ENCODE measurements around the gene GALNT2. TPM values are rescaled to one million over a fixed set of nuclear protein-coding genes. Genes with fewer than 3 reads are reported as not detected.

GALNT2 gene
- total RNA-seq, 1 experiment from 2014 or later, result 36.3 TPM

DNA sequence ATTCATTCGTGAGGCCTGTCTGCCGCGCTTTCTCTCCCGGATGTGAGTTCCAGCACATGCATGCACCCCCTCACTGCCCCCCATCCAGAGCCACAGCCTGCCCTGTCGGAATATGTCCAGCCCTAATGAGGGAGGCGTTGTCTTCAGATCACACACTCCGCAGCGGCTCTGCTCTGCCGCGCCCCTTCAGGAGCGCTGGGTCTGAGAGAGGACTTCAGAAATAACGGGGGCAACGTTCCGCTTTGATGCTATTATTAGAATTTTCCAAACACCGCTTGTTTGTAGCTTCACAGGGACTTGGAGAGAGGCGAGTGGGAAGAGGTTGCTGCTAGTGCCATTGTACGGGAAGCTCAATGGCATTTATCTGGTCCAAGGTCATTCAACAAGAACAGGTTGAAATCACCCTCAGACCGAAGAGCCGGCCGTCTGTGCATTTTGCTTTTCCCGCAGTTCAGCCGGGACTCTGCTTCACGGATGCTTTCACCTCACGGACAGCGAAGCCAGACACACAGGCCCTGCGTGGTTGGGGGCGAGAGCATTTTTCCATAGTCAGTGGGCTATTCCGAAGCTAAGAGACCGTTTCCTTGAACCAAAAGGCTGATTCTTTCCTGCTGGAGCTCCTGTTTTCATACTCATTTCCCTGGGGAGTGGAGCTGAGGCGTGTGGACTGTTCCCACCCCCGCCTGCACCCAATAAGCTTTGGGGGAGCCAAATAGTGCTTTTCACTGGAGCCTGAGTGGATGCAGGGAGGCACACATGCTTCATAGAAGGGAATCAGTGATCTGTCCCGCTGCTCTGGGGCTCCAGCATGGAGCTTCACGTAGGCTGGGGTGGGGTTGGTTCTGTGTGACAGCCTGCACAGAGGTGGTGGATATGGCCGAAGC lies 69.7 kb downstream of the GALNT2 start:
- in situ Hi-C loops (cut with HindIII; ENCODE audit: low pct_unique_long_range_greater_than_20kb, low sequenced_read_pairs), result no loop called here
- no peak for DNase-seq (ENCODE audit: low read depth)

DNA sequence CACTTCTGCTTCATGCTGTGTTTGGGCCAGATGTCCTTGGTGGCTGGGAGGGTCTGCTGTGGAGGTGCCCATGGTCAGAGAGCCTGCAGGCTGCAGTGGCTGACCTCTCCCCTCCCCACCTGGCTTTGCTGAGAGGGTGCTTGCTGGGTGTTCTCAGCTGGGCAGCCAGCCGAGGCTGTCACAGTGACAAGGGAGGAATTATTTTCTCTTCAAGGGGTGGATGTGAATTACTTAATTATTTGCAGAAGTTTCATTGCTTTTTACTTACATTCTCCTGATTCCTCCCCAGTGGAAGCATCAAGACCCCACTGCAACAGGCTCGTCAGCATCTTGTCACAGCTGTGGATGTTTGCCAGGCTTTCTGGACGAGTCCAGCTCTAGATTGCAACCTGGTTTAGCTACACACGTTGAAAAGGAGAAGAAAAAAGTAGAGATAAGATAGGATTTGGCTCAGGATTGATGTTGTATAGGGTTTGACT lies 70.3 kb downstream of the GALNT2 start:
- in situ Hi-C loops (cut with HindIII; ENCODE audit: low pct_unique_long_range_greater_than_20kb, low sequenced_read_pairs), result no loop called here
- no peak for DNase-seq (ENCODE audit: low read depth)

DNA sequence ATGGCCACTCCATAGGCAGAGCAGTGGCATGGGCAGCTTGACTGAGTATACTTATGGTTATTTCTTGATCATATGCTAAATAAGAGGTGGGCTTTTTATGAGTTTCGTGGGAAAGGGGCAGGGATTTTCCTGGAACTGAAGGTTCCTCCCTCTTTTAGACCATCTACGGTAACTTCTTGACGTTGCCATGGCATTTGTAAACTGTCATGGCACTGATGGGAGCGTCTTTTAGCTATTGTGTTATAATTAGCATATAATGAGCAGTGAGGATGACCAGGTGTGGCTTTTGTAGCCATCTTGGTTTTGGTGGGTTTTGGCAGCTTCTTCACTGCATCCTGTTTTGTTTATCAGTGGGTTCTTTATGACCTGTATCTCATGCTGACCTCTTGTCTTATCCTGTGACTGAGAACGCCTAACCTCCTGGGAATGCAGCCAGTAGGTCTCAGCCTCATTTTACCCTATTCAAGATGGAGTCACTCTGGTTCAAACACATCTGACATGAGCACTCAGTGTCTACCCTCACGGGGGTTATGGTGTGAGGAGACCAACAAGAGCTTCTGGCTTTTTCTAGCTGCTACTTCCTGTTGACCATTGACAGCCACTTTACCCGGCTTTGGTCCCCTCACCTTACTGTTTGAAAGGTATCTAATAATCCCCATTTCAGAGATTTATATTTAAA lies 71.7 kb downstream of the GALNT2 start:
- in situ Hi-C loops (cut with HindIII; ENCODE audit: low pct_unique_long_range_greater_than_20kb, low sequenced_read_pairs), result no loop called here
- DNase-seq (ENCODE audit: low read depth), result no peak

DNA sequence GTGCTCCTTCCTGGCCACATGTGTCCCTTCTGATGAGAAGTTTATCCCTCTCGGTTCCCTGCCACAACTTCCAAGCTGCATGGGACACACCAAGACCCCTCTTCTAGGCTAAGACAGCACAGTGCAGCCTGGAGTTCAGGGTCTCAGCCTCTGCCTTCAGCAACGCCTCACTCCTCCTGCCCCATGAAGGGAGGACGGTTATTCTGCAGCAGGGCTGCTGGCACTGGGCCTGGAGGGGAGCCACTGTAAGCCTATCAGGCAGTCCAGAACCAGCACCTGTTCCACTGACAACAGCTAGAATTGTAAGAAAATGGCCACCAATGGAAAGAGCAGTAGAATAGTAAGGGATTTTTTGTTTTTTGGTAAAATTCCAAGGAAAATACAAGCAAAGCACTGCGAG lies 72.3 kb downstream of the GALNT2 start:
- in situ Hi-C loops (cut with HindIII; ENCODE audit: low pct_unique_long_range_greater_than_20kb, low sequenced_read_pairs), result no loop called here
- DNase-seq (ENCODE audit: low read depth), result no peak

DNA sequence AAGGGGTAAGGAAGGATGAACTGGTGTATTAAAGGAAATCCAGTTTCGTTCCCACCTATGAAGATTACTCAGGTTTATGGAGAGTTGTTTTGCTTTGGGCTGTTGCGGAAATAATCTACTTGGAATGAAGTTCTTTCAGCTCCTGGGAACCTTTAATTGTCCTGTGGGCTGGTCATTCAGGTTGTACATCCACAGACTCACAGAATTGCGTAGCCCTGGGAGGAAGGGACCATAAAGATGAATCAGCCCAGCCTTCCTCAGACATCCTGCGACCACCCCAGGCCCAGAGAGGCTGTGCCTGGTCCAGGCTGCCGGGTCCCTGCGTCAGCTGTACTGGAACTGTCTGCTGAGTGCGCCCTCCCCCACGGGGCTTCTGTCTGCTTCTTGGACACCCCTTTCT lies 72.7 kb downstream of the GALNT2 start:
- DNase-seq (ENCODE audit: low read depth), result no peak
- in situ Hi-C loops (cut with HindIII; ENCODE audit: low pct_unique_long_range_greater_than_20kb, low sequenced_read_pairs), result no loop called here

DNA sequence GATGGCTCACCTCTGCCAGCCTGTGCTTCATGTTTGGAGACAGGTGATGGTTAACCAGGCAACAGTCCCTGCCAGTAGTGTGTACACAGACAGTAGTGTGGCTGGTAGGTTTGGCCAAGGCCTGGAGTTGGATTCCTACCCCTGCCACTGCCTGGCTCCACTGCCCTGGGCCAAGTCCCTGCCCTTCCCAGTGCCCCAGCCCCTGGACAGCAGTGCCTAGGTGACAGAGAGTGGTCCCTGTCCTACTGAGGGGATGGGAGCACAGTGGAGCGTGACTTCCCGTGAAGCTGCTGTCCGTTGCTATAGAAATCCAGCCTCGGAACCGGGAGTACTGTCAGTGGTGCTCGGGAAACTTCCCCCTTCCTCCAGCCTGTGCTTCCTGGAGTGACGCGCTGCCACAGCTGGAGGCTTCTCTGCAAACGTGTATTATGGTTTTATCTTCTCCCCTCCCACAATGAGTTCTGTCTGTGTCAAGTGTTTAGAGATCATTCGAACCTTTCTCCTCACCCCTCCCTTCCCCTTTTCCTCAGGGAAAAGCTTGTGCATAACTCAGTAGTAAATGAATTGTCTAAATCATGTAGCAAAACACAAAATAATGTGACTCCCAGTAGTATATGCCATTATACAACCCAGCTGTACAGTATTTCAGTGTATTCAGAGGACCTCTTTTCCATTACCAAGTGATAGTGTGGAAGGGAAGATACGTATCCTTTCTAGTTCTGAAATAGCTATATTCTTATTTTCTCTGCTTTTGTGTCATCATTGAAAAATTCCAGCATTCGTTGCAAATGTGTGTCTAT lies 73.4 kb downstream of the GALNT2 start:
- no peak for DNase-seq (ENCODE audit: low read depth)
- in situ Hi-C loops (cut with HindIII; ENCODE audit: low pct_unique_long_range_greater_than_20kb, low sequenced_read_pairs), result no loop called here

DNA sequence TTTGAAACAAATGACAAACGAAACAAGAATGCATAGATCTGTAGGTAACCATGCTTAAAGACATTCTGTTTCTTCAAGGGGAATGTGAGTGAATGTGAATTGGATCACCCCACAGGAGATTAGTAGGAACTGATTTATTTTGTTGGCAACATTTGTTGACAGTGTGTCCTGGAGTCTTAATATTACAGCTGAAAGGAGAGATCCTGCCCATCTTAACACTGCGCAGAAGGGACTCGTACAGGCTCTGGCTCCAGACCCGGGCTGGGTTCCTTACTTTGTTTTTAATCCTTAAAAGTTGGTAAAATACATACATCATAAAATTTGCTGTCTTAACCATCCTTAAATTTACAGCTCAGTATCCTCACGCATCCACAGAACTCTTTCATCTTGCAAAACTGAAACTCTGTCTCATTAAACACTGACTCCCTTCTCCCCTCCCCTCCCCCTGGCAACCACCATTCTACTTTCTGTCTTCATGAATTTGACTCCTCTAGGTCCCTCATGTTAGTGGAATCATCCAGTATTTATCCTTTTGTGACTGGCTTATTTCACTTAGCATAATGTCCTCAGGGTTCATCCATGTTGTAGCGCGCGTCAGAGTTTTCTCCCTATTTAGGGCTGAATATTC lies 74.1 kb downstream of the GALNT2 start:
- in situ Hi-C loops (cut with HindIII; ENCODE audit: low pct_unique_long_range_greater_than_20kb, low sequenced_read_pairs), result no loop called here
- DNase-seq (ENCODE audit: low read depth), result no peak

DNA sequence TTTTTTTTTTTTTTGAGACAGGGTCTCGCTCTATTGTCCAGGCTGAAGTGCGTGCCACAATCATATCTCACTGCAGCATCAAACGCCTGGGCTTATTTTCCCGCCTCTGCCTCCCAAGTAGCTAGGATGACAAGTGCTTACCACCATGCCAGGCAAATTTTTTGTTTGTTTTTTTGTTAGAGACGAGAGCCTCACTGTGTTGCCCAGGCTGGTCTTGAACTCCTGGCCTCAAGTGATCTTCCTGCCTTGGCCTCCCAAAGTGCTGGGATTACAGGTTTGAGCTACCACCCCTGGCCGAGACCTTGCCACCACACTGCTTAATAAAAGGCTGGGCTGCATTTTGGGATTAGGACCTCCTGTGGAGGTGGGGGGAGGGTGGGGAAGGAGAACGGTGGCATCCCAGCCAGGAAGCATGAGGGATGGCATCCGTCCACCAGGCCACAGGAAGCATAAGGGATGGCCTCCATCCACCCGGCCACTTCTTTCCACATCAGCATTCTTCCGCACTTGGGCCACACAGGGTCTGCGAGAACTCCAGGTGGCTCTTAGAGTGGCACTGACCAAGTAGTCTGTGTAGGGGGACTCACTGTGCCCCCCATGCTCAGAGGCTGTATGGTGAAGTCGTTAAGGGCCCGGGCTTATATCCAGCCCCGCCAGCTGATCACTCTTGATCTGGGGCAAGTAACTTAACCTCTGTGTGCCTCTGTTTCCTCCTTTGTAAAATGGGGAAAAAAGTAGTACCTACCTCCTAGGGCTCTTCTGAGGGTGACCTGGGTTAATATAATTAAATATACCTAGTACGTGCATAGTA lies 75.0 kb downstream of the GALNT2 start:
- in situ Hi-C loops (cut with HindIII; ENCODE audit: low pct_unique_long_range_greater_than_20kb, low sequenced_read_pairs), result no loop called here
- no peak for DNase-seq (ENCODE audit: low read depth)

DNA sequence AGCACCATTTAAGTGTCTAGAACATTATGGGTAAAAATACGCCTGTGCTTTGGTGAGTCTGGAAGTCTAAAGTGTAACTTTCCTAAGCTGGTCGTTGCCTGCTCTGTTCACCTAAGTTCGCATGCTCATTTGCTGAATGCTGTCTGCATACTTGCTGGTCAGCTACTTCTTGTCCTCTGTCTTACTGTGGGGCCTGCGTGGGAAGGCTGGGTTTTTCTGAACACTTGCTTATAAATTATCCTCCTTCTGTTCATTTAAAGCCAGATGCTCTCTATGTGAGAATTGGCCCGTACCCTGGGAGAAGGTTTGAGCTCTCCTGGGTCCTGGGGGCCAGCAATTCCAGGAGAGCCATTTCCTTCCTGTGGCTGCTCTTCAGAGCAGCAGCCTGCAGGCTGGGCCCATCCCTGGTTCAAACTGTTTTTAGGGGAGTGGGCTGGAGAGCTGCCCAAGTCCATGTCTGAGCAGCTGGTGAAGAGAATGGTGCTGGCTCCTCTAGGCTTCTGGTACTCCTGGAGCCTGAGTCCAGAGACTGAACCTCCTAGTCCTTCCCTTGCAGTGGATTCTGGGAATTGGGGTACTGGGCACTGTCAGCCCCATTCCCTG lies 75.7 kb downstream of the GALNT2 start:
- no peak for DNase-seq (ENCODE audit: low read depth)
- in situ Hi-C loops (cut with HindIII; ENCODE audit: low pct_unique_long_range_greater_than_20kb, low sequenced_read_pairs), result no loop called here

DNA sequence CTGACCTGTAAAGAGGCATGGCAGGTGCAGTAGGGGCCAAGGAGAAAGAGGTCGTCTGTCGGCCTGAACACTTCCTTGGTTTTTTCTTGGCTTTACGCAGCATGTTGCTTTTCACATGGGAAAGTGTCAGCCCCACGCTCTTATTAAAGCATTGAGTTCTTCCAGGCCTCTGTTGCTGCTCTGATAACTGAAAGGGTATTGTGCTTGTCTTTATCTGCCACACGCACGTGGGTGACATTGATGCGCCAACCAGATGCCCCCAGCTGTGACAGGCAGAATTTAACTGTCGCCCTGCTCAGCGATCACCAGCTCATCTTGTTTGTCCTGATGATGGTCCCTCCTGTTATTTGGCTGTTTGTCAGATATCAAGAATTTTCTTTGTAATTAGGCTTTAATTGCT lies 76.5 kb downstream of the GALNT2 start:
- in situ Hi-C loops (cut with HindIII; ENCODE audit: low pct_unique_long_range_greater_than_20kb, low sequenced_read_pairs), result no loop called here
- DNase-seq (ENCODE audit: low read depth), result no peak

DNA sequence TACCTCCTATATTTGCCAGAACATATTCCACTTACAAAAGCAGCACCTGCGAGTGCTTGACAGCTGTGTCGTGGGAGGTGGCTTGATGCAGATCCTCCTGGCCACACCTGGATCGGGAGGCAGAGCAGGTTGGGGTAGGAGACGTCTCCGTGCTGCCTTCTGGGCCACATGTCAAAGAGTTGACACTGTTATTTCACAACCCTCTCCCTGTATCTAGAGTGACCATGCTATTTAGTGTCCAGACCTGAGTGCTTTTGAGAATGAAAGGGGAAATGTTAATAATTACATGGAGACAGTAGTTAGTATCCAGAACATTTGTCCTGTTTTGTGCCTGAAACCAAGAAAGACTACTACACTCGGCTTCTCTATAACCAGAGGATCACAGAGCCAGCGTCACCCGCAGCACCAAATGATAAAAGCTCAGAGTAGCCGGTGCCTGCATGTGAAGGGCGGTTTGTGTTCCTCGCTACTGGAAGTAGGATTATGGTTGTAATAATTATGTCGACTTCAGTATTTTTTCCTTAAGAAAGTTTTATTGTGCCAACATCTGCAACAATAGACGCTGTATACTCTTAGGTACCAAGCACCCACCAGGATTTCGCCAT lies 77.1 kb downstream of the GALNT2 start:
- no peak for DNase-seq (ENCODE audit: low read depth)
- in situ Hi-C loops (cut with HindIII; ENCODE audit: low pct_unique_long_range_greater_than_20kb, low sequenced_read_pairs), result no loop called here

DNA sequence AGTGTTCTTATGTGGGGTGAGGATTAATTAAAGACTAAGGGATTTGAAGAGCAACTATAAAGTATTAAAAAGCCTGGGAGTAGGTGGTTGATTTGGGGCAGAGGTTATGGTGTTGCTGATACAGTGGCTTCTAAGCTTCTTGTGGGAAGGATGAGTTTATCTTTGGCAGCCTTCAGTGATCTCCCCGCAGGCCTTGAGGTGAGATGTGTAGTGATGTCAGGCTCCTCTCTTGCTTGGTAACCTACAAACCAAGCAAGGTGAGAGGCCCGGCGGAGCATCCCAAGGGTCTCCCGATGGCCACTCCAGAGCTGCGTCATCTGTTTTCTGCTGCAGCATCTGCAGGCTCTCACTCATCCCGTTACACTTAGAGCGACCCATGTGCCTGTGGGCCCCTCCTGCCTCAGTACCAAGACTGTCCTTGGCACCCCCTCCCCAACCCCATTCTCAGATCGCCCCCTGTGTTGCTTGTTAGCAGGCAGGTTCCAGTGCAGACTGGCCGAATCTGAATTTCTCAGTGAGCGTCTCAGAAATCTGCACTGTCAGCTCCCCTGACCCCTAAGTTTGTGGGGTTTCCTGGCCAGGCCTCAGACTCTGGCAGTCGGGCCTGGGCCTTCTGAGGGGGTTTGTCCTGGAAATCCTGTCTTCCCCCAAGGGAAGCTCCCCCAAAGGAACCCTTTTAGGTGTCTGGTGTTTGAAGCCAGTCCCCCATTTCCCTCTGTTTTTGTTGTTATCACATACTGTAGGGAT lies 77.9 kb downstream of the GALNT2 start:
- in situ Hi-C loops (cut with HindIII; ENCODE audit: low pct_unique_long_range_greater_than_20kb, low sequenced_read_pairs), result no loop called here
- DNase-seq (ENCODE audit: low read depth), result no peak

DNA sequence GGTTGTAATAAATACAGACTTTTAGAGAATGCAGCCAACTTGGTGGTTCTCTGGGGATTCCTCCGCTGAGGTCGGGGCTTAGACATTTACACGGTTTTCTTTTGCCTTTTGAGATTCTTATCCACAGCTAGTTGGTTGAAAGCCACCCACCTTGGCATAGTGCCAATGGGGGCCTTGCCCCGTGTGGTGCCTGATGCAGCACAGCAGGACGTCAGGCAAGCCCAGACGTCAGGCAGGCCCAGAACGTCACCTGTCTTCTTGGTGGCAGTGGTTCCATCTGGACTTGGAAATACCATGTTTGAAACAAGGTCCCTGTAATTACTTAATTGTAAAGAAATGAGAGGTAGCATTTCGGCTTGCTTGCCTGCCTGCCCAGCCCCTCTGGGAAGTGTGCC lies 78.5 kb downstream of the GALNT2 start:
- in situ Hi-C loops (cut with HindIII; ENCODE audit: low pct_unique_long_range_greater_than_20kb, low sequenced_read_pairs), result no loop called here
- no peak for DNase-seq (ENCODE audit: low read depth)

DNA sequence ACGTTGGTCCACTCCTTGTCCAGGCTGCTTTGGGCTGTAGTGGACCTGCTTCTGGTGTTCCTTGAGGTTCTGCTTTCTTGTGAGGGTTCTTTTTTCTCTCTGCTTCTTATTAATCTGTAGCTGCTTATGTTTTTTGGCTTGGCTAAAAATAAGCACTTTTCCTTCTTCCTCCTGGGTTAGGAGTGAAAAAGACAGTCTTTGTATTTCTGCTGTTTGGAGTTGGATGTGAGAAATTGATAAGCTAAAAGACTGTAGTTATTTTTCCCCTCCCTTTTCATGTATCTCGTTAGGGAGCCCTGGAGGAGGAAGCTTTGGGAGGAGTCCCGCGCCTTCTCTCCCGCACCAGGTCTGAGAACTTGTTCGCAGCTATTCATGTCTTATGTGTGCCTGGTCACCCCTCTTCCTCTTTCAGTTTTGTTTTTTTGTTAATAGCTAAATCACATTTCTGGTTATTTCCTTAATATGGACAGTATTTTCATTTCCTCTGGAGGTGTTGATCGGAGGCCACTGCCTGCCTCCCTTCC lies 79.0 kb downstream of the GALNT2 start:
- no peak for DNase-seq (ENCODE audit: low read depth)
- in situ Hi-C loops (cut with HindIII; ENCODE audit: low pct_unique_long_range_greater_than_20kb, low sequenced_read_pairs), result no loop called here

DNA sequence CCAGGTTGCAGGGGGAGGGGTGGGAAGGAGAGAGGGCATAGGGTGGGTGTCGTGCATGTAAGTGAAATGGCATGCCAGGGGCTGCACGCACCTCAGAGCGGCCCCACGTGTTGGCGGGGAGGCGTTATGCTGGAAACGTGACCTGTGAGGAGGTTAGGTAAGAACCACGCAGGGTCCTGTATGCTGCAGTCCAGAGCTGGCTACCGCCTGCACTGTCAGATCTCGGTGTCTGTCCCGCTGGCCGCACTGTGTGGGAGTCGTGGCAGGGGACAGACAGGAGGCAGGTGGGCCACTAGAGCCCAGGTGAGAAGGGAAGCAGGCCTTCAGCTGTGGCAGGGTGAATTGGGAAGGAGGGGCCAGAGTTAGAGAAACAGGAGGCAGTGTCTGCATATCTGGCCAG lies 79.7 kb downstream of the GALNT2 start:
- in situ Hi-C loops (cut with HindIII; ENCODE audit: low pct_unique_long_range_greater_than_20kb, low sequenced_read_pairs), result no loop called here

More for the DNA sequence above, 79.7 kb downstream of the GALNT2 start:
- DNase-seq (ENCODE audit: low read depth), result no peak

All from Caki2 (cell line).